Posterior vena cava (tissue), 2 donors: Measurements from ENCODE around the gene KRTAP10-7. TPM values are rescaled to one million over a fixed set of nuclear protein-coding genes. Genes with fewer than 3 reads are reported as not detected.
"Not testable (repeated sequence)": the region's sequence is repeated elsewhere in the genome, so short reads cannot be mapped to it uniquely, and the experiment has no call there.

Source experiments
- DNase-seq: peaks from one replicate; pipeline ENCODE4 v3.0.0-alpha.2; 2020; ENCODE audit warnings: low spot score
- intact Hi-C, 2 donors: fragments of 100-400 bp; cut with DNase I; formaldehyde crosslinking; loops; one replicate each; pipeline versions ENCODE4 v1.14.1 to v1.14.2; 2022 to 2023
- total RNA-seq, 2 donors: library from RNA; stranded (reverse); fragmentation: NEBNext Ultra II Directional; extraction: Animal tissue kit (Norgen Biotek cat#: 25700); gene quantifications; one replicate each; pipeline ENCODE4 v1.2.1, GENCODE V29; 2021
- donor health status: DM: yes; HTN: yes; CAD: no.
- donor health status: DM: yes; HTN: yes; CAD: no.

Gene KRTAP10-7
- total RNA-seq, 2 donors from 2014 or later: not detected

DNA sequence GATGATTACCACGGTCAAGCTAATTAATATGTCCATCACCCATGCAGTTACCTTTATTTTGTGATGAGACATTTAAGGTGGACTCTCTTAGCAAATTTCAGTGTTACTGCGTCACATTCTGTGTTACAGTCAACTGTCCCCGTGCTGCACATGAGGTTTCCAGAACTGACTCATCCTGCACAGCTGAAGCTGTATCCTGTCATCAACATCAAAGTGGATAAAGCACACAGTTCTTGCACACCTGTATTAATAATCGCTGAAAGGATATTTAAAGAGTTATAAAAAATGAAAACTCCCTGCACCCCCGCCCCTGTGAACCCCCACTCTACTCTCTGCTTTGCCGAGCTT, 16.6 kb upstream of the KRTAP10-7 start:
- no peak for DNase-seq
- intact Hi-C loops: no loop called here

DNA sequence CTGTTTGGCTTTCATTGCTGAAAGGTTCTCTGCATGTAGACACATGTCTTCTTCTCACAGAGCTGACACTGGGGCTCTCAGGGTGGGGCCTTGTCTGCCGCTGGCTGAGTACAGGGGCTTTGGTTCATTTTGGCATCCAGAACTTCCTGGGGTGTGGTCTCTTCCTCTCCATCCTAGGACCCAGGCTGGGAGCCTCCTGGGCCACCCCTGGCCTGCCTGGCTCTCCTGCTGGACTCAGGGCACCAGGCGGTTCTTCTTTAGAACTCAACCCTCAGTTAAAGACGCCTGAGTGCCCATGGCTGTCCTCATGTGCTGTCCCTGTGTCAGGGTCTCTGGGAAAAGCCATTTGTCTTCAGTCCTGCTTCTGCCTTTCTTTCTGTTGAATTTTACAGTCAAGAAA, 14.5 kb upstream of the KRTAP10-7 start:
- DNase-seq: no peak
- intact Hi-C loops: no loop called here

DNA sequence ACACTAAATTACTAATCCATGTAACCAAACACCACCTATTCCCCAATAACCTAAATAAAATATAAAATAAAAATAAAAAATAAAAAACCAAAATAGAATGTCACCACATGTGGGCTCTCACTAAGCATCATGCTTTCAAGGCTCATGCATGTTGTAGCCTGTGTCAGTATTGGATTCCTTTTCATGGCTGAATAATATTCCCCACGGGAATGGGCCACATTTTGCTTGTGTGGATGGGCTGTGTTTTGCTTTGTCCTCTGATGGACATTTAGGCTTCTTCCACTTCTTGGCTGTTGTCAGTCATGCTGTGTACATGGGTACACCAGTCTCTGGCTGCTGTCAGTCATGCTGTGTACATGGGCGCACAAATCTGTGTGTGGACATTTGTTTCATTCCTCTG, 11.3 kb upstream of the KRTAP10-7 start:
- intact Hi-C loops: no loop called here
- no peak for DNase-seq

DNA sequence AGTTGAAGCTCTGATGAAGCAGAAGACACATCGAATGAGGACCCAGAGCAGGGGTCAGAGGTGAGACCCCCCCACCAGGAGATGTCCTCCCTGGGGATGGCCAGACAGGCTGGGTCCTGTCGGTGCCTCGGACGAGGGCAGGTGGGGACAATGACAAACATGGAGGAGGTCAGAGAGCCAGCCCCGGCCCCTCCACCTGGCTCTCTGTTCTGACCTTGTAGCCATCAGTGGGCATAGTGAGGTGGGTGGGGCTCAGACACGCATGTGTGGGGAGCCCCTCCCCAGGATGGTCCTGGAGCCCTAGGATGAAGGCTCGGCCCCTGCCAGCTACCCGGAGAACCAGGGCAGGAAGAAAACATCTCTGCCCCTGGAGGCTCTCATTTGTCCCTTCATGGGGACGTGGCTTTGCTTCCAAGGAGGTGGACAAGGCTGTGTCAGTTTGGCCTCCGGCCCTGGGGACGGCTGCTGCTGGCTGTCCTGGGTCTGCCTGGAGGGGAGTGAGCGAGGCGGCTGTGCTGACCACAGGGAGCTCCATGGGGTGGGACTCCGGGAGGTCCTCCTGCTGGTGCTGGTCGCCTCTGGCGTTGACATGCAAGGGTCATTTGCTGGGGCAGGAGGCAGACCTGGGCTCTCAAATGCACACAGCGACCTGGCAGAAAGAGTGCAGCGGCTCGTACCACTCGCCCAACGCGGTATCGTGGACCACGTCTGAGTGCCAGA, 10.7 kb upstream of the KRTAP10-7 start:
- intact Hi-C loops: no loop called here
- DNase-seq: peak; percentile 83

DNA sequence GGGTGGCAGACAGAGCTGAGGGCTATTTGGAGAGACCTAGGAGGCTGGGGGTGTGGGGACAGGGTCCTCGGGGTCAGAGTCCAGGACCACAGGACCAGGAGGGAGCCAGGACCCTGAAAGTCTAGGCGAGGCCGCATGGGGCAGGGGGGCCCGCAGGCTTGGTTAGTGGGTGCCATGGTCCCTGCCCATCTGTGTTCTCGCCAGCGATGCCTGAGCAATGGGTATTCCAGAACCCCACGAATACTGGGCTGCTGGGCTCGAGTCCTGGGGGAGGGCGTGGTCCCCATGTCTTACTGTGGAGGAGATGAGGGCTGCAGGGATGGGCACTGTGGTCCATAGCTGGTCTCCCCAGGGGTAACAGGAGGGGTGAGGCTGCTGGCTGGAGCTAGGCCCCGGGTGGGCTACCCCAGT, 10.1 kb upstream of the KRTAP10-7 start:
- intact Hi-C loops: no loop called here
- DNase-seq: peak; percentile 66

DNA sequence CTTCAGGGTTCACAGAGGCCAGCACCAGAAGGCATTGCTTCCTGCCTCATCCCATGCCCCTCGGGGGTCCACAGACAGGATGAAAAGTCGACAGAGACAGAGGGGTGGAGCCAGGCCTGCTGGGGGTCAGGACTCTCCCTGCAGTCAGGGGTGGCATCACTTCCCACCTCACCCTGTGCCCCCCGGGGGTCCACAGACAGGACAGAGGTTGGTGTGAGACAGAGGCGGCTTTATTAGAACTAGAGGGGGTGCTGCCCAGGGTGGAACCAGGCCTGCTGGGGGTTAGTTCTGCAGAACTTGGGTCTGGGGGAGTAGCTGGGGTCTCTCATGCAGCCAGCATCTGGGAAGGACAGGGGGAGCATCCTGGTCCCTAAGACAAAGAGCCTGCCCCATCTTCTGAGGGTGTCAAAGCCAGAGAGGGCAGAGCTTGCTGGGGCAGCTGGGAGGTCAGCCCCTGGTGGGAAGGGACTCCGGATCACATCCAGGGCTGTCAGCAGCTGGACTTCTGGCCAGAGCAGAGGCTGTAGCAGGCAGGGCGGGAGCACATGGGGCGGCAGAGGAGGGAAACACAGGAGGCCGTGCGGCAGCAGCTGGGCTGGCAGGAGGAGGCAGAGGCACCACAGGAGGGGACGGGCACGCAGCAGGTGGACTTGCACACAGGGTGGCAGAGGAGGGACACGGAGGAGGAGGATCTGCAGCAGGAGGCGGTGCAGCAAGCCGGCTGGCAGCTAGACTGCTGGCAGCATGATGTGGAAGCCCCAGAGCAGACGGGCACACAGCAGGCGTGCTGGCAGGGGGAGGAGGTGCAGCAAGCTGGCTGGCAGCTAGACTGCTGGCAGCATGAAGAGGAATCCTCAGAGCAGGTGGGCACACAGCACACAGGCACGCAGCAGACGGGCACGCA, 9.2 kb upstream of the KRTAP10-7 start:
- intact Hi-C loops: not testable (repeated sequence)
- peak; percentile 63 for DNase-seq

DNA sequence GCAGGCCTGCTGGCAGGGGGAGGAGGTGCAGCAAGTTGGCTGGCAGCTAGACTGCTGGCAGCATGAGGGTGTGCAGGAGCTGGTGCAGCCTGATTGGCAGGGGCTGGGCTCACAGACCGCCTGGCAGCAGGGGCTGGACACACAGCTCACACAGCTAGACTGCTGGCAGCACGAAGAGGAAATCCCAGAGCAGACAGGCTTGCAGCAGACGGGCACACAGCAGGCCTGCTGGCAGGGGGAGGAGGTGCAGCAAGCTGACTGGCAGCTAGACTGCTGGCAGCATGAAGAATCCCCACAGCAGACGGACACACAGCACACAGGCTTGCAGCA, 8.6 kb upstream of the KRTAP10-7 start:
- DNase-seq, intact Hi-C loops: not testable (repeated sequence)

DNA sequence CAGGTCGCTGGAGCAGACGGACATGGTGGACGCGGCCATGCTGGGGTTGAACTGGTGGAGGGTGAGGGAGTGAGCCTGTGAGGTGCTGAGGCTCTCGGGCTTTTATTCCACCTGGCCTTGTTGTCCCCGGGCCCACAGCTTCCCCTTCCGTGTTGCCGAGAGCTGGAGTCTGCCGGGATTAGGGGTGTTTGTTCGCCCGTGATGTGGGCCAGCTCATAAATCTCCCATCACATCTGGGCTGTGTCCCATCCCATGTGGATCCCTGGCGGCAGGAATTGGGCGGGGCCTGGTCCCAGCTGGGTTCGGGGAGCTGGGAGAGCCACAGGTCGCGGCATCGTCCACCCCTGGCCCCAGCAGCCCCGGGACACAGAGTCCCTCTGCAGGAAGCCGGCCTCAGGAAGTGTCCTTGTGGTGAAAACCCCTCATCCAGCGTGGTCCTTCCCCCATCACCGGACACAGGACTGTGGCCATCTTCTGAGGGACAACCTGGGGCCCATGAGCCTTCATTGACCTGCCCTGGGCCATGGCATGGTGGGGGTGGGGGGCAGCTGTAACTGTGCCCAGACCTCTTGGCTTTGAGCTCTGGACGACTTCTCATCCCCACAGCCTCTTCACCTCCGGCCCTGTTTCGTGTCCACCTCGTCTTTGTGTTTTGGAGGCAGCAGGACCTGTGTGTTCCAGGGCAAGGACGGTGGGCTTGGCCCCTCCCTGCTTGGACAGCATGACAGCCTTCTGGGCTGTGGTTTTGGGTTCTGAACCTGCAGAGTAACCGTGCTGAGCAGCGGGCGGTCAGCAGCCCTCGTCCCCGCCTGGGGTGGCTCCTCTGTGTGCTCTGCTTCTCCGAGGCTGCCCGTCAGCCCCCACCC, 7.7 kb upstream of the KRTAP10-7 start, which contains the start of gene KRTAP10-6:
TSS of gene KRTAP10-6 (minus strand) at position 60 of the 866 bp plus-strand sequence. CDS start at position 39, 21 bp downstream.
- intact Hi-C loops: no loop called here
- peak; percentile 68 for DNase-seq

DNA sequence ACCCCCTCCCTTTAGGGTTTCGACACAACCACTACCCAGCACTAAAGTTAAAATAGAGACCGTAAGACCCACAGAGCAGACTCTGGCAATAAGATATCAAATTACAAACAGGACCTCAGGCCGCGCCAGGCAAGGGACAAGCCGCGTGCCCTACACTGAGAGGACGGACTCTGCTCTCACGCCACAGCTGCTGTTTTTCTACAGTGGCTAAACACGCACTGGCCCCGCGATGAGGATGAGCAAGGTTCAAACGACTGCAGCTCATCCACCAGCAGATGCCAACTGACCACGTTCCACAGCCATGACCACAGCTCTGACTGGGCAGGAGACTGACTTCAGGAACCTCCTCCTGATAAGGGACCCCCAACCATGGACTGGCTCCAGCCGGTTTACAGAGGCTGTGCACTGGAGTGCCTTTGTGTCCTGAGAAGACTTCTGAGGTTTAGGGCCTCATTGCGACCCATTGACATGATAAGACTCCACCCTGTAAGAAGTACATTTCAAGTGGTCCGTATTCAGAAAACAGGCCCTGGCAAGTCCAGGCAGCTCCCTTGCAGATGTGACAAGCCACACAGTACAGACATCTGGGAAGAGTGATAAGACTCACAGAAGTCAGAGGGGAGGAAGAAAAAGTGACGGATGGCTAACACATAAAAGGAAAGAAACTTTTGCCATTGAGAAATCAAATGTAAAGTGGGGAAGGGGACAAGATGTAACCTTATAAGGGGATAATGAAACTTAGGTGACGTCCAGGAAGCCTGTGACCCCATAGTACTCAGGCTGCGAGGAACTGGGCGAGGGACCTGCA, 6.6 kb upstream of the KRTAP10-7 start:
- intact Hi-C loops: no loop called here
- DNase-seq: peak; percentile 43

DNA sequence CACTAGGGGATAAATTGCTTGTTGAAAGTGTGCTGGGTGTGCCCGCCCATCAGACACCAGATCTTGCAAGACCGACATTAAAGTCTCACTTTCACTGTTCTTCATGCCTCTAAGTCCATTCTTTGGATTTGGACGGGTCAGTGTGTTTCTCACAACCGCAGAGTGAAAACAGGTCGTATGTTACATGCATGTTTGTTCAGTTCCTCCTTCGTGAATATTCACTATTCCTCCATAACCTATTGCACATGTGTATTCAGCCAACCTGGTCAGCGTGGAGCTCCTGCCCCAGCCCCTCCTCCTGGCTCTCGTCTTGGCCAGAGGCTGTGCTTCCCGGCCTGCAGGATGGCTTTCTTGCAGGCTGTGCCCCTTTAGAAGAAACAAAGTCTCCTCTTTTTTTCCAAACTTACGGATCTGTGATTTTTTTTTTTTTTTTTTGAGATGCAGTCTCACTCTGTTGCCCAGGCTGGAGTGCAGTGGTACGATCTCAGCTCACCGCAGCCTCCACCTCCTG, 5.9 kb upstream of the KRTAP10-7 start:
- intact Hi-C loops: no loop called here
- peak; percentile 43 for DNase-seq

DNA sequence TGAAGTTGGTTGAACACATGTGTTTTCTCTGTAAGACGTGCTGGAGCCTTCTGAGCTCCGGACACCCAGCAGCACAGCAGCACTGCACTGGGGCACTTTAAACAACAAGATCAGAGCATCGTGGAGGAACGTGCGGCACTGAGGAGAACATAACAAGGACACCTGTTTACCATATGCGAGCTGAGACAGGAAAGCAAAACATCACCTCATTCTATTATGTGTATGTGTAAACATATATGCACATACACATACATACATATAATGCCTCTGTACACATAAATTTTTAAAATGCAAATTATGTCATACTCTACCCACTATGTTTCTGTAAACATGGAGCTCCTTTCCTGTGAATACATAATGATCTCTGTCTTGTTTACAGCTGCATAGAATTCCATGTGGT, 4.9 kb upstream of the KRTAP10-7 start:
- intact Hi-C loops: no loop called here
- DNase-seq: no peak

DNA sequence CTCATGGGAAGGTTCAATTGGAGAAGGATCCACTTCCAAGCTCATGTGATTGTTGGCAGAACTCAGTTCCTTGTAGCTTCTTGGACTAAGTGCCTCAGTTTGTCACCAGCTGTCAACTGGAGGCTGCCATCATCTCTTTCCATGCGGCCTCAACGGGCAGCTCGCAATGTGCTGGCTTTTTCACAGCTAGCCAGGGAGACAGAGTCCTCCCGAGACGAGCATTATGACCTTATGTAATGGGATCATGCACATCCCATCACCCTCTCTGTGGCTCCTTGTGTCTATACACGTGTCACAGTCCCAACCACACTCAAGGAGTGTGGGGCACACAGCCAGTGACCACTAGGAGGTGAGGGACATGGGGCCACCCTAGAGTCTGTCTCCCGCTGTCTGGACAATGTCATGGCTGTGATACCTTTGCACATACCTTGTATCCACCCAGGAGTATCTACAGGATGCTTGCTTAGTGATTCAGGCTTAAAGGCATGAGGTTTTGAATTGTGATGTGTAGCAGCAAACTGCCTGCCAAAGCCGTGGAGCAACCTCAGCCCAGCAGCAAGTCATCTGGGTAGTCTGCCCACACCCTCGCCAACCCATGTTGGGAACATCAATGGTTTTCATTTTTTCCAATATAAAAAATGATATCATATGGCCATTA, 4.2 kb upstream of the KRTAP10-7 start:
- intact Hi-C loops: no loop called here
- DNase-seq: peak; percentile 38

DNA sequence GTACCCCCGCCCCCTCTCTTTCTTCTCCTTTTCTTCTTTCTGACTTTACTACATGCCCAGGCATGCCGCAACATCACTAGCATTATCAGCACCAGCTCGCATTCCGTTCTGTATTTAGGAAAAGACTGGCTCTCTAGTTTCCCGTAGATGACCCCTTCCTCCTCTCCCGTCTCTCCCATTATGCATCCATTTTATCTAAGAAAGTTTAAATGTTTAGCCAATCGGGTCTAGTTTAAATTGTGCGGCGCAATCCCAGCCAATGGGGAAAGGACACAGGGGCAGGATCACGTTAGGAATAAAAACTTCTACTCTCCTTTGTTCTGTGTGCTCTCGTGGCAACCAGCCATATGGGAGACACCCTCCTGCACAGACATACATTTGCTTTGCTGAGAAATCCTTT, 2.3 kb upstream of the KRTAP10-7 start:
- intact Hi-C loops: no loop called here
- DNase-seq: no peak

DNA sequence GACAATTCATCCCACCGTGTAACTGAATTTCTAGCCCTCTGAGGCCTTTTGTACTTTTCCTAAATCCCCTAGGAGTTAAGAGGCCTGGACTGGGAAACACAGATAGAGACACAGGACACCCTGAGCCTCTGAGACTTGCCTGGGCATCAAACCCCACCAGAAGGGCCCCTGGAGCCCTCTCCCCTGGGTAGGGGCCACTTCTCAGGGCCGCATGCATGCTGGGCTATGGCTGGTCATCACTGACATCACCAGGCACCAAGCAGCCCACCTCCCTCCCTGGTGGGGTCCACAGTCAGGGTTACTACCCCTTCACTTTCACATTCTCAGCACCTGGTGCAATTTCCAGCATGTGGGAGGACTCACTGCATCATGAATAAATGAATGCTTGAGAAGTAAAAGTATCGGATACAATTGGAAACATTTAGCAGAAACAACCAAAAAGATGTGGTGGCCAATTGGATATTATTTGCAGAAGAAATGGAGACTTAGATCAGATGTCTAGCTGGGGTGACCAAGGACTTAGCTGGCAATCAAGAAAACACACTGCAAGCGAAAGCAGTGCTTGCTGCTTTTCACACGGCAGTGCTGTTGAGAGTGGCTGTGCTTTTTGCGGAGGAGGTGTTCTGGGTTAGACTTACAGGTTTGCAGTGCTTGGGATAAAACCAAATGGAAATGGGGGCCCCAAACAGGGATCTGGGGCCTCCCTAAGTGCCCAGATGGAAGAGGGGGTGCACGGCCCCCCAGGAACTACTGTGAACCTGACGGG, 950 bp upstream of the KRTAP10-7 start:
- intact Hi-C loops: no loop called here
- no peak for DNase-seq

DNA sequence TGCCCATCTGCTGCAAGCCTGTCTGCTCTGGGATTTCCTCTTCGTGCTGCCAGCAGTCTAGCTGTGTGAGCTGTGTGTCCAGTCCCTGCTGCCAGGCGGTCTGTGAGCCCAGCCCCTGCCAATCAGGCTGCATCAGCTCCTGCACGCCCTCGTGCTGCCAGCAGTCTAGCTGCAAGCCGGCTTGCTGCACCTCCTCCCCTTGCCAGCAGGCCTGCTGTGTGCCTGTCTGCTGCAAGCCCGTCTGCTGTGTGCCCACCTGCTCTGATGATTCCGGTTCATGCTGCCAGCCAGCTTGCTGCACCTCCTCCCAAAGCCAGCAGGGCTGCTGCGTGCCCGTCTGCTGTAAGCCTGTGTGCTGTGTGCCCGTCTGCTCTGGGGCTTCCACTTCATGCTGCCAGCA, 694 bp downstream of the KRTAP10-7 start:
- DNase-seq: peak; percentile 40
- intact Hi-C loops: not testable (repeated sequence)

DNA sequence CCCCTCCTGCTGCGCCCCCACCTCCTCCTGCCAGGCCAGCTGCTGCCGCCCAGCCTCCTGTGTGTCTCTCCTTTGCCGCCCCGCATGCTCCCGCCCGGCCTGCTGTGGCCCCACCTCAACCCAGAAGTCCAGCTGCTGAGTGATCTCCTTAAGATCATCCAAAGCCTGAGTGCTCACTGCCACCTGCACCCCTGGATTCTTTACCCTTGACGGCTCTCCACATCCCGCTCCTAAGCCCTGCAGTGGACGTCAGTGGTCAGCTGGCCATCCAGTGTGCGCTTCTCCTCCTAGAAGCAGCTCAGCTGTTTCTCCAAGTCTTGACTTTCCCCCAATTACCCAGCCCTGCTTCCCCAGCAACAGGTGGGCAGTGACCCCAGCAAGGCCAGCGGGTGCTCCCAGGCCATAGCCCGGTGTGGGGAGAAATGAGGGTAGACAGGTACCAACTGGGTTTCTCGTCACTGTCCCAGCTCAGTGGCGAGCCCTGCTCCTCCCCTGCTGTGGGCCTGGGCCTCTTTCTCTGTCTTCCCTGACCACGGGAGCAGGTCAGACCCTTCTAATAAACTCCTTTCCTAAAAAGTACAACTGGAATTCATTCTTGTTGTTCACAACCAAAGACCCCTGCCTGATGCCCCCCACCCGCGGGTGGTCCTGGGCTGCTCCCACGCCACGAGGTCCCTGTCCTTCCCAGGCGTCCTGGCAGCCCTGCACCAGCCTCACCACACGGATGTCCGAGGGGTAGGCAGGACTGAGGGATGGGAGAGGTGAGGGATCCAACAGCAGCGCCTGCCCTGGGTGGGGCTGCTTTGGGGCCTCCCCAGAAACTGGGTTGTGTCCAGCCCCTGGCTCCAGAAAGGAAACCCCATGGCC, 1.4 kb downstream of the KRTAP10-7 start:
- DNase-seq: peak; percentile 51
- intact Hi-C loops: no loop called here

DNA sequence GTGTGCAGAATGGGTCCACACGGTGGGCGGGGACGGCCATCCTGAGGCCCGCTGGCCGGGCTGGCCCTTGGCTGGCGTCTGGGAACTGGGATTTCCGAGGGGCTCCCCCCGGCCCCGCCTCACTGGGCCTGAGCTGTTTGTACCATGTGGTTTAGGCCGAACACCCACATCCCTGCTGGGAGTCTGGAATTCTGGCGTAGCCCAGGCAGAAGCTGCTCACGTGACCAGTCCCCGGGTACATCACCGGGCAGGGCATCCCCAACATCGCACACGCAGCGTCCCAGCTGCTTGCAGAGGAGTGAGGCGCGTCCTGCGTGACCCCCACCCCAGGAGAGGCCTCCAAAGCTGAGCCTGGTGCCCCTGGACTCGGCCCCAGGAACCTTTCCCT, 2.1 kb downstream of the KRTAP10-7 start:
- intact Hi-C loops: no loop called here
- no peak for DNase-seq
